GM12878 (cell line): Measurements from ENCODE around the gene PNMA5. TPM values are rescaled to one million over a fixed set of nuclear protein-coding genes. Genes with fewer than 3 reads are reported as not detected.

ENCODE experiments used
- ATAC-seq: fragments of 200-7000 bp; cut with Tn5 transposase; 3 replicates; pipeline ENCODE4 v1.9.1; 2020; ENCODE audit warnings: mild to moderate bottlenecking, moderate library complexity
- BruUV-seq: library from RNA; stranded (reverse); fragments of 400-500 nt; replicated peaks from 2 replicates; lab custom pipeline; 2021; lab: Mats Ljungman, UMichigan
- CTCF ChIA-PET: fragments of 300-600 bp; sonication (Branson Sonifier 250); formaldehyde crosslinking; extraction: SDS; loops from one replicate; lab custom pipeline; 2021; ENCODE audit warnings: inconsistent platforms; lab: Yijun Ruan, JAX
- POLR2A ChIA-PET: fragments of 350-600 bp; formaldehyde crosslinking; extraction: SDS; loops from one replicate; lab custom pipeline; 2021; ENCODE audit warnings: inconsistent platforms; lab: Charles Lee
- RAD21 ChIA-PET: fragments of 300-600 bp; sonication (Branson Sonifier 250); formaldehyde crosslinking; loops from one replicate; lab custom pipeline; 2023; ENCODE audit warnings: antibody characterized with exemption; ENCODE audit not compliant: unreplicated experiment; lab: Charles Lee
- SMC1A ChIA-PET: fragments of 300-600 bp; sonication (Branson Sonifier 250); formaldehyde crosslinking; loops from one replicate; lab custom pipeline; 2023; ENCODE audit not compliant: unreplicated experiment, uncharacterized antibody; lab: Charles Lee
- DNase-seq: peaks from one replicate; pipeline ENCODE4 v3.0.0-alpha.2; 2011; ENCODE audit warnings: low read depth, low spot score
- FAIRE-seq: peaks from 3 replicates; lab custom pipeline; 2011; peaks lifted over from hg19 to GRCh38; lab: Jason Lieb, UNC
- H2AFZ ChIP-seq: 2 replicates; pipeline ENCODE4 v1.6.0; 2011; ENCODE audit warnings: low read depth, low read length, control low read depth; ENCODE audit not compliant: control insufficient read depth
- H3K27ac ChIP-seq: 2 replicates; pipeline ENCODE4 v1.5.1; 2011; ENCODE audit warnings: control low read depth; ENCODE audit not compliant: control insufficient read depth, insufficient read depth
- H3K27me3 ChIP-seq, 2 experiments: replicated peaks in 1 of 2; 2 replicates each; pipeline versions ENCODE4 v1.6.0 to v1.6.1; 2011; ENCODE audit warnings: low read length in 1 of 2; ENCODE audit not compliant: control insufficient read depth in 2 of 2, insufficient read depth in 2 of 2
- H3K36me3 ChIP-seq, 2 experiments: 2 replicates each; pipeline ENCODE4 v1.5.1; 2011; ENCODE audit warnings: low read length in 1 of 2; ENCODE audit not compliant: control insufficient read depth in 2 of 2, insufficient read depth in 2 of 2
- H3K4me1 ChIP-seq: 2 replicates; pipeline ENCODE4 v1.6.1; 2011; ENCODE audit warnings: mild to moderate bottlenecking, low read length, moderate library complexity, mixed read lengths; ENCODE audit not compliant: control insufficient read depth, insufficient read depth
- H3K4me2 ChIP-seq: 2 replicates; pipeline ENCODE4 v1.6.0; 2011; ENCODE audit warnings: control low read depth; ENCODE audit not compliant: control insufficient read depth, insufficient read depth
- H3K4me3 ChIP-seq: fragments of 200-600 bp; sonication (generic); 2 replicates; pipeline ENCODE4 v1.5.1; 2016
- H3K79me2 ChIP-seq: 2 replicates; pipeline ENCODE4 v1.6.0; 2011; ENCODE audit warnings: low read length; ENCODE audit not compliant: control insufficient read depth, insufficient read depth
- H3K9ac ChIP-seq: 2 replicates; pipeline ENCODE4 v1.8.0; 2011; ENCODE audit warnings: low read length, control low read depth, mixed read lengths; ENCODE audit not compliant: control insufficient read depth, insufficient read depth
- H3K9me3 ChIP-seq: replicated peaks from 3 replicates; pipeline ENCODE4 v1.5.1; 2011; ENCODE audit warnings: mild to moderate bottlenecking, low read length; ENCODE audit not compliant: control insufficient read depth, insufficient read depth
- H4K20me1 ChIP-seq: 2 replicates; pipeline ENCODE4 v1.6.0; 2011; ENCODE audit not compliant: control insufficient read depth, insufficient read depth
- BACH1 ChIP-seq: fragments of 450-650 bp; IDR thresholded peaks from 2 replicates; pipeline ENCODE4 v1.6.1; 2017; ENCODE audit warnings: mild to moderate bottlenecking, borderline replicate concordance
- DPF2 ChIP-seq: fragments of 450-650 bp; IDR thresholded peaks from 2 replicates; pipeline ENCODE4 v1.6.1; 2017; ENCODE audit warnings: mild to moderate bottlenecking
- EED ChIP-seq: sonication (generic); IDR thresholded peaks from 2 replicates; pipeline ENCODE4 v1.6.1; 2016; ENCODE audit warnings: antibody characterized with exemption, low read depth
- EGR1 ChIP-seq, 2 experiments: IDR thresholded peaks; 1 replicate in 1 of 2; 2 replicates in 1 of 2; pipeline ENCODE4 v1.6.1; 2011 to 2012; ENCODE audit warnings: low read depth in 2 of 2, low read length in 2 of 2, borderline replicate concordance in 1 of 2, mild to moderate bottlenecking in 1 of 2, moderate library complexity in 1 of 2
- HDAC6 ChIP-seq: fragments of 200-600 bp; sonication (generic); IDR thresholded peaks from one replicate; pipeline ENCODE4 v1.8.0; 2017; ENCODE audit warnings: antibody characterized with exemption; ENCODE audit not compliant: unreplicated experiment
- IRF4 ChIP-seq: IDR thresholded peaks from 2 replicates; pipeline ENCODE4 v1.6.1; 2011; ENCODE audit warnings: low read depth, low read length
- JUND ChIP-seq: IDR thresholded peaks from 2 replicates; pipeline ENCODE4 v1.6.1; 2012; ENCODE audit warnings: low read depth, mild to moderate bottlenecking, low read length, improper control_type of control experiment, moderate library complexity
- KLF5 ChIP-seq: fragments of 450-650 bp; IDR thresholded peaks from 2 replicates; pipeline ENCODE4 v1.6.1; 2014; ENCODE audit warnings: mild to moderate bottlenecking; ENCODE audit not compliant: partially characterized antibody
- MTA3 ChIP-seq: IDR thresholded peaks from 2 replicates; pipeline ENCODE4 v1.6.1; 2012; ENCODE audit warnings: low read length, inconsistent platforms, borderline replicate concordance
- MYC ChIP-seq: IDR thresholded peaks from 2 replicates; pipeline ENCODE4 v1.6.1; 2011; ENCODE audit warnings: mild to moderate bottlenecking, low read length, moderate library complexity, inconsistent platforms; ENCODE audit not compliant: insufficient read depth, insufficient replicate concordance, insufficient read length, severe bottlenecking
- NFIC ChIP-seq: IDR thresholded peaks from 2 replicates; pipeline ENCODE4 v1.6.1; 2012; ENCODE audit warnings: low read depth, mild to moderate bottlenecking, inconsistent platforms, low read length, moderate library complexity
- NFXL1 ChIP-seq: fragments of 450-650 bp; IDR thresholded peaks from 2 replicates; pipeline ENCODE4 v1.6.1; 2017; ENCODE audit warnings: antibody characterized with exemption, mild to moderate bottlenecking, borderline replicate concordance
- NFYB ChIP-seq: IDR thresholded peaks from 2 replicates; pipeline ENCODE4 v1.6.1; 2011; ENCODE audit warnings: low read depth, mild to moderate bottlenecking, low read length, improper control_type of control experiment, moderate library complexity; ENCODE audit not compliant: insufficient read depth
- NRF1 ChIP-seq: conservative IDR thresholded peaks from 2 replicates; pipeline ENCODE4 v1.6.1; 2011; ENCODE audit warnings: mild to moderate bottlenecking, low read depth, low read length, improper control_type of control experiment
- POU2F2 ChIP-seq: IDR thresholded peaks from 3 replicates; pipeline ENCODE4 v1.6.1; 2011; ENCODE audit warnings: low read depth, mild to moderate bottlenecking, low read length, borderline replicate concordance
- RELA ChIP-seq: fragments of 450-650 bp; IDR thresholded peaks from 2 replicates; pipeline ENCODE4 v1.8.0; 2014; ENCODE audit warnings: borderline replicate concordance; ENCODE audit not compliant: partially characterized antibody
- SKIL ChIP-seq: fragments of 450-650 bp; IDR thresholded peaks from 2 replicates; pipeline ENCODE4 v1.6.1; 2017; ENCODE audit warnings: mild to moderate bottlenecking, low read depth, inconsistent platforms; ENCODE audit not compliant: poor library complexity, severe bottlenecking
- YY1 ChIP-seq: IDR thresholded peaks from 2 replicates; pipeline ENCODE4 v1.6.1; 2011; ENCODE audit warnings: low read depth, mild to moderate bottlenecking, low read length
- WGBS: methylation state at CpG from one replicate; pipeline ENCODE4 v1.1.6; 2016; ENCODE audit warnings: low lambda C conversion rate; ENCODE audit not compliant: insufficient replicate concordance, insufficient coverage; ENCODE audit errors: missing lambda C conversion rate; 5-methylcytosine and 5-hydroxymethylcytosine counted together
- in situ Hi-C: fragments of 300-500 bp; cut with MboI; formaldehyde crosslinking; loops from 9 replicates; pipeline ENCODE4 v1.14.3; 2018; ENCODE audit warnings: mixed read lengths
- intact Hi-C: fragments of 100-400 bp; cut with micrococcal nuclease; formaldehyde crosslinking; loops from one replicate; pipeline ENCODE4 v1.14.2; 2022; ENCODE audit not compliant: unreplicated experiment
- polyA plus RNA-seq, 11 experiments: library from polyadenylated mRNA; depleted of rRNA in 4 of 11; unstranded in 6 of 11; stranded (reverse) in 5 of 11; fragments of >200 nt; fragmentation: Nextera tagmentation in 4 of 11; fragmentation: Illumina TruSeq in 1 of 11; extraction: Ambion mirVana in 4 of 11; extraction: Trizol in 1 of 11; gene quantifications; 1 replicate in 1 of 11; 2 replicates in 10 of 11; pipeline versions ENCODE4 v1.2.1 to v1.2.3, GENCODE V29; 2011 to 2016; ENCODE audit warnings: inconsistent platforms in 2 of 11, missing spikeins in 2 of 11, low read depth in 1 of 11
- total RNA-seq, 4 experiments: library from RNA; depleted of rRNA in 3 of 4; stranded (reverse); fragments of >200 nt in 3 of 4; fragmentation: Illumina TruSeq in 1 of 4; extraction: Trizol in 1 of 4; gene quantifications; 2 replicates each; pipeline versions ENCODE4 v1.2.1 to v1.2.3, GENCODE V29; 2013 to 2021

Gene PNMA5
- total and polyA plus RNA-seq, 10 of the 15 experiments (the other 5 are each of a cell fraction or from before 2014, with no cell fraction given) = 0.03 TPM; not detected in 9

- Histone ChIP-seq H3K36me3 (no peaks in the 10 kb centered on the region), H3K27ac (no peak overlapping the region), H4K20me1 (no peaks in the 10 kb centered on the region), H3K9me3 (no peaks in the 10 kb centered on the region), H3K9ac (no peak overlapping the region), H3K4me3 (peak overlapping the region; percentile 53; the same call in 1 of the 2 replicates), H3K79me2 (no peaks in the 10 kb centered on the region), H3K4me2 (peak overlapping the region; percentile 36), H3K4me1 (no peaks in the 10 kb centered on the region), H3K27me3 (no peaks in the 10 kb centered on the region), H2AFZ (peak overlapping the region; percentile 64)
- POLR2A ChIA-PET = no interaction called here
- ATAC-seq (peak; percentile 100), DNase-seq (peak; percentile 55), FAIRE-seq (peak; percentile 84)
- in situ Hi-C loops = loop anchor here (5.0 to 10.0 kb wide), 2 partner anchors 1006 to 1579 kb away; no protein-coding TSS in a partner anchor
- RAD21 ChIA-PET = interaction anchor here (1.1 to 3.2 kb wide), 3 partner anchors 18 to 709 kb away, joined by 3 to 11 read pairs (median 4); no protein-coding TSS in a partner anchor
- CTCF ChIA-PET = interaction anchor here (0.5 to 1.6 kb wide), 6 partner anchors 11 to 1252 kb away, joined by 3 to 5 read pairs (median 3); no protein-coding TSS in a partner anchor
- intact Hi-C loops = loop anchor here (1.0 to 5.0 kb wide), 3 partner anchors 549 to 989 kb away; no protein-coding TSS in a partner anchor
- BruUV-seq = no TSS peak
- 19% methylated on average over 50 of the region's 53 CpGs for WGBS
- SMC1A ChIA-PET = interaction anchor here (1.1 kb wide), 1 partner anchor 9 kb away, joined by 3 read pairs; no protein-coding TSS in a partner anchor
- TF ChIP-seq POU2F2 (0 out of 3 replicates have a peak, but pooled peaks have one; percentile 20), JUND (no peak), NFYB (no peak), NFIC (no peak), DPF2 (no peak), SKIL (no peak), MTA3 (no peak), RELA (no peak), MYC (no peak), HDAC6 (no peak), IRF4 (0 out of 2 replicates have a peak, but pooled peaks have one; percentile 47), NFXL1 (no peak), NRF1 (peak; percentile 56), YY1 (peak; percentile 99), KLF5 (no peak), EED (no peak), BACH1 (no peak), EGR1 (IDR thresholded peaks at IDR 0.05; ENCODE audit: borderline replicate concordance in 1 of 2, low read depth in 2 of 2, low read length in 2 of 2) (peak; percentile 31 to 43; a peak in 2 of 3 replicates)
Measured at GRCh38 chrX:152958524-152959465, 35.1 kb downstream of the PNMA5 start.
